Activated naive CD8-positive, alpha-beta T cell treated with anti-CD3 and anti-CD28 coated beads, Interleukin-2, amount 50 U/mL, for 16 hours (primary cell): Measurements from ENCODE around the gene LAMA5.

ENCODE experiments used
- DNase-seq: peaks from one replicate; pipeline ENCODE4 v3.0.0-alpha.2; 2020; ENCODE audit warnings: low read depth, low spot score

Gene LAMA5

GRCh38 chr20:62303340-62304226 lies 63.5 kb downstream of the LAMA5 start:
- no peak for DNase-seq

- DNase-seq, result no peak
Observed at GRCh38 chr20:62303062-62303339, 64.1 kb downstream of the LAMA5 start.

GRCh38 chr20:62302341-62303061 lies 64.6 kb downstream of the LAMA5 start, which contains the start of gene ADRM1:
Gene ADRM1, plus strand, starts transcription at chr20:62302997. Its CDS starts 572 bp downstream, at chr20:62303569.
- peak; percentile 88 for DNase-seq

GRCh38 chr20:62301773-62302340 lies 65.3 kb downstream of the LAMA5 start:
- peak; percentile 75 for DNase-seq

GRCh38 chr20:62301111-62301668 lies 65.9 kb downstream of the LAMA5 start:
- no peak for DNase-seq

- DNase-seq, result no peak
Observed at GRCh38 chr20:62300319-62300718, 66.8 kb downstream of the LAMA5 start.

GRCh38 chr20:62299666-62300236 lies 67.4 kb downstream of the LAMA5 start:
- DNase-seq, result no peak

GRCh38 chr20:62298577-62299249 lies 68.4 kb downstream of the LAMA5 start:
- no peak for DNase-seq

GRCh38 chr20:62297449-62298227 lies 69.5 kb downstream of the LAMA5 start:
- DNase-seq, result no peak

GRCh38 chr20:62296724-62297448 lies 70.2 kb downstream of the LAMA5 start:
- no peak for DNase-seq

GRCh38 chr20:62294516-62294915 lies 72.6 kb downstream of the LAMA5 start:
- DNase-seq, result no peak

- DNase-seq, result no peak
Observed at GRCh38 chr20:62293946-62294345, 73.2 kb downstream of the LAMA5 start.

GRCh38 chr20:62293111-62293784 lies 73.9 kb downstream of the LAMA5 start:
- DNase-seq, result no peak

GRCh38 chr20:62292108-62292507 lies 75.0 kb downstream of the LAMA5 start:
- DNase-seq, result no peak

- DNase-seq, result no peak
Observed at GRCh38 chr20:62291251-62292066, 75.7 kb downstream of the LAMA5 start.

GRCh38 chr20:62289898-62290297 lies 77.2 kb downstream of the LAMA5 start:
- no peak for DNase-seq

GRCh38 chr20:62289131-62289530 lies 78.0 kb downstream of the LAMA5 start:
- no peak for DNase-seq

GRCh38 chr20:62288535-62289105 lies 78.5 kb downstream of the LAMA5 start:
- no peak for DNase-seq
